GM18870 (cell line): ENCODE measurements around the gene KCNH1.
"Not testable (repeated sequence)": the region's sequence is repeated elsewhere in the genome, so short reads cannot be mapped to it uniquely, and the experiment has no call there.

Experiments used
- ATAC-seq: cut with Tn5 transposase; IDR thresholded peaks from one replicate; pipeline ENCODE4 v1.9.1; 2021; ENCODE audit warnings: moderate library complexity; ENCODE audit not compliant: unreplicated experiment

Gene KCNH1

GRCh38 chr1:211013346-211014240 is 120.4 kb downstream of the KCNH1 start:
- no peak for ATAC-seq

- not testable (repeated sequence) for ATAC-seq
Measured at GRCh38 chr1:211011128-211011527, 122.8 kb downstream of the KCNH1 start.

GRCh38 chr1:211009944-211010343 is 124.0 kb downstream of the KCNH1 start:
- ATAC-seq, result no peak

- ATAC-seq, result no peak
Measured at GRCh38 chr1:211007830-211008229, 126.1 kb downstream of the KCNH1 start.

- ATAC-seq, result not testable (repeated sequence)
Measured at GRCh38 chr1:210995931-210996330, 138.0 kb downstream of the KCNH1 start.

GRCh38 chr1:210992837-210993236 is 141.1 kb downstream of the KCNH1 start:
- ATAC-seq, result no peak

GRCh38 chr1:210989905-210990304 is 144.0 kb downstream of the KCNH1 start:
- no peak for ATAC-seq

- no peak for ATAC-seq
Measured at GRCh38 chr1:210981490-210981889, 152.5 kb downstream of the KCNH1 start.

- ATAC-seq, result no peak
Measured at GRCh38 chr1:210980082-210980481, 153.9 kb downstream of the KCNH1 start.

GRCh38 chr1:210978974-210979354 is 155.0 kb downstream of the KCNH1 start:
- ATAC-seq, result no peak

- ATAC-seq, result no peak
Measured at GRCh38 chr1:210978316-210978973, 155.5 kb downstream of the KCNH1 start.

GRCh38 chr1:210951279-210951678 is 182.7 kb downstream of the KCNH1 start:
- ATAC-seq, result no peak

- not testable (repeated sequence) for ATAC-seq
Measured at GRCh38 chr1:210949940-210950546, 183.9 kb downstream of the KCNH1 start.

GRCh38 chr1:210949489-210949888 is 184.5 kb downstream of the KCNH1 start:
- ATAC-seq, result no peak

GRCh38 chr1:210949039-210949438 is 184.9 kb downstream of the KCNH1 start:
- no peak for ATAC-seq

GRCh38 chr1:210944252-210944651 is 189.7 kb downstream of the KCNH1 start:
- ATAC-seq, result no peak

- no peak for ATAC-seq
Measured at GRCh38 chr1:210942513-210942912, 191.4 kb downstream of the KCNH1 start.

GRCh38 chr1:210940081-210940617 is 193.8 kb downstream of the KCNH1 start:
- no peak for ATAC-seq

- ATAC-seq, result no peak
Measured at GRCh38 chr1:210938416-210938925, 195.5 kb downstream of the KCNH1 start.

- no peak for ATAC-seq
Measured at GRCh38 chr1:210937846-210938245, 196.1 kb downstream of the KCNH1 start.

- no peak for ATAC-seq
Measured at GRCh38 chr1:210935905-210936304, 198.0 kb downstream of the KCNH1 start.
